Activated naive CD8-positive, alpha-beta T cell treated with anti-CD3 and anti-CD28 coated beads for 36 hours (primary cell): ENCODE measurements around the gene GBP1. TPM values are rescaled to one million over a fixed set of nuclear protein-coding genes. Genes with fewer than 3 reads are reported as not detected.
"Not testable (repeated sequence)": the region's sequence is repeated elsewhere in the genome, so short reads cannot be mapped to it uniquely, and the experiment has no call there.

Experiments used
- DNase-seq: peaks from one replicate; pipeline ENCODE4 v3.0.0; 2021
- H3K27ac Mint-ChIP-seq: one replicate; pipeline ENCODE4 v1.8.0; 2022; ENCODE audit warnings: mild to moderate bottlenecking, moderate library complexity, mixed read lengths
- H3K27me3 Mint-ChIP-seq: one replicate; pipeline ENCODE4 v1.8.0; 2022; ENCODE audit warnings: mild to moderate bottlenecking, mixed read lengths
- H3K36me3 Mint-ChIP-seq: one replicate; pipeline ENCODE4 v1.8.0; 2021; ENCODE audit warnings: mild to moderate bottlenecking, mixed read lengths
- H3K4me1 Mint-ChIP-seq: one replicate; pipeline ENCODE4 v1.8.0; 2021; ENCODE audit warnings: mixed read lengths
- H3K4me3 Mint-ChIP-seq: one replicate; pipeline ENCODE4 v1.8.0; 2022; ENCODE audit warnings: mild to moderate bottlenecking, moderate library complexity, mixed read lengths
- H3K9me3 Mint-ChIP-seq: one replicate; pipeline ENCODE4 v1.8.0; 2022; ENCODE audit warnings: mixed read lengths
- total RNA-seq, 2 experiments: library from RNA; stranded (reverse); gene quantifications; one replicate each; pipeline ENCODE4 v1.2.3, GENCODE V29; 2021

The GBP1 gene
- total RNA-seq, 2 experiments from 2014 or later: 141 to 146 TPM

DNA sequence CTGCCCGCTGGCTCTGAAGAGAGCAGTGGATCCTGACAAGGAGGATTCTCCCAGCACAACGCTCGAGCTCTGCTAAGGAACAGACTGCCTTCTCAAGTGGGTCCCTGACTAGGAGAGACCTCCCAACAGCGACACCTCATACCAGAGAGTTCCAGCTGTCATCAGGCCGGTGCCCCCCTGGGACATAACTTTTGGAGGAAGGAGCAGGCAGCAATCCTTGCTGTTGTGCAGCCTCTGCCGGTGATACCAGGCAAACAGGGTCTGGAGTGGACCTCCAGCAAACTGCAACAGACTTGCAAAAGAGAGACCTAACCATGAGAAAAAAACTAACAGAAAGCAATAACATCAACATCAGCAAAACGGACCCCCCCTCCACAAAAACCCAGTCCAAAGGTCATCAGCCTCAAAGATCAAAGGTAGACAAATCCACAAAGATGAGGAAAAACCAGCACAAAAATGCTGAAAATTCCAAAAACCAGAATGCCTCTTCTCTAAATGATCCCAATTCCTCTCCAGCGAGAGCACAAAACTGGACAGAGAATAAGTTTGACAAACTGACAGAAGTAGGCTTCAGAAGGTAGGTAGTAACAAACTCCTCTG is 7.6 kb upstream of the GBP1 start:
- not testable (repeated sequence) for H3K27ac Mint-ChIP-seq, H3K27me3 Mint-ChIP-seq, DNase-seq, H3K4me3 Mint-ChIP-seq
- peaks cover 19% of the 10 kb centered on the region for H3K36me3 Mint-ChIP-seq
- peaks cover 24% of the 10 kb centered on the region for H3K9me3 Mint-ChIP-seq
- H3K4me1 Mint-ChIP-seq: peaks cover 28% of the 10 kb centered on the region

DNA sequence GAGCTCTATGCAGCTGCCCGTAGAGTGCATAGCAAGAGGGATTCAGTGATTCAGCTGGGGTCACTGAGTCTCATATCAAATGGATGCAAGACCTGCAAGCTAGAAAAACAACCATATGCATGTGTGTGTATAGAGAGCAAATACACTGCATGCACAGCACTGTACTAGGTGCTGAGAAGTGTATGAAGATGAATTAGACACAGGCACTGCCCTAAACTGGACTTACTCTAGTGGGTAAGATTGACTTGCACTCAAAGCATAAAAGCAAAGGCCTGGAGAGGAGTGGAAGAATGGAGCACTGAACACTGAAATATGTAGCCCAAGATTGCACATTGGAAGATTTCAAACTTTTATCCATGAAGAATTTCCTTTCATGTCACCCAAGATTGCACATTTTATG is 5.5 kb upstream of the GBP1 start:
- Mint-ChIP-seq H3K36me3 (peaks cover 19% of the 10 kb centered on the region), H3K9me3 (peaks cover 21% of the 10 kb centered on the region), H3K4me1 (peaks cover 29% of the 10 kb centered on the region), H3K27me3 (no peaks in the 10 kb centered on the region), H3K4me3 (no peak overlapping the region), H3K27ac (peak overlapping the region; percentile 89)
- DNase-seq: no peak

DNA sequence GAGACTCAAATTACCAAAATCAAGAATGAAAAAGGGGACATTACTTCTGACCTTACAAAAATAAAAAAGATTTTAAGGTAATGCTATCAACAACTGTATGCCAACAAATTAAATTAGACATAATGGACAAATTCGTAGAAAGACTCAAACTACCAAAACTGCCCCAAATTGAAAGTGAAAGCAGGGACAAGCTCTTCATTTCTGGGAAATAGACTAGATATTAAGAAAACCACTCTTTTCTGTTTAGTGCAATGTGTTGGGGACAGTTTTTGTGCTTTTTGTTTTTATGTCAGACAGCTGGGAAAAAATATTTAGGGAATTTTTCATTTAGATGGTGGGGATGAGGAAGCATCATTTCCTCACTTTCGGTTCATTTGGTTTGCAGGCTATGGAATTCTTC is 4.9 kb upstream of the GBP1 start:
- Mint-ChIP-seq H3K27me3 (no peaks in the 10 kb centered on the region), H3K9me3 (peaks cover 19% of the 10 kb centered on the region)
- no peak for DNase-seq

DNA sequence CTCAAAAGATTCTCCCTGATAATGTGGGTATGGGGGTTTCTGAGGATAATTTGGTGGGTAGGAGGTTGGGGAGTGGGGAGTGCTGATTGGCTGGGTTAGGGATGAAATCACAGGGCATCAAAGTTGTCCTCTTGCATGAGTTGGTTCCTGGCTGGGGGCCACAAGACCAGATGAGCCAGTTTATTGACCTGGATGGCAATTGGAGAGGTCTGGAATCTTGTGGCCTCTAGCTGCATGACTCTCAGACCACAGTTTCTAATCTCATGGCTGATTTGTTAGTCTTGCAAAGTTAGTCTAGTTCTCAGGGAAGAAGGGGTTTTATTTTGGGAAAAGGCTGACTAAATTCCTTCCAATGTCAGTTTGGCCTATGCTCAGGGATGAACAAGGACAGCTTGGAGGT is 3.3 kb upstream of the GBP1 start:
- no peaks in the 10 kb centered on the region for H3K27me3 Mint-ChIP-seq

More for the DNA sequence above, 4.9 kb upstream of the GBP1 start:
- Mint-ChIP-seq H3K4me3 (peak overlapping the region; percentile 57), H3K4me1 (peaks cover 30% of the 10 kb centered on the region), H3K36me3 (peaks cover 19% of the 10 kb centered on the region), H3K27ac (peak overlapping the region; percentile 89)

DNA sequence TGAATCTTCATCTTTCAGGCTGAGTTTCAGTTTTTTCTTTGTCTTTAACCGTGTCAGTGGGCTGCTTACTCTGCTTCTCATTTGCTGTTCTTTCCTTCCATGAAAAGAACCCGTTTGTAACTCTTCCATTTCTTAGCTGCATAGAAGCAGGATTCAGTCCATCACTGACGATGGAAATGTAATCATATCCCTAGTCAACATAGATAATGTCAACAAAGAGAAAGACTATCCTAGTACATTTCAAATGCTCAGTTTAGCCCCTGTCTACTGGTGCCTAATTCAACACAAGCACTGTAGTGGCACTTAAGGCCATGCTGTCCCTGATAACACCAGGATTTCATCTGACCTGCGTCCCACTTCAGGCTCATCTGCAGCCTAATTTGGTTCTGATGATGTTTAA is 376 bp downstream of the GBP1 start:
- Mint-ChIP-seq H3K4me1 (peaks cover 50% of the 10 kb centered on the region), H3K27ac (peak overlapping the region; percentile 94), H3K4me3 (peak overlapping the region; percentile 95), H3K36me3 (peaks cover 50% of the 10 kb centered on the region), H3K27me3 (no peaks in the 10 kb centered on the region), H3K9me3 (no peaks in the 10 kb centered on the region)
- DNase-seq: no peak

More for the DNA sequence above, 3.3 kb upstream of the GBP1 start:
- peaks cover 23% of the 10 kb centered on the region for H3K36me3 Mint-ChIP-seq
- H3K4me1 Mint-ChIP-seq: peaks cover 35% of the 10 kb centered on the region
- H3K9me3 Mint-ChIP-seq: peaks cover 3% of the 10 kb centered on the region
- H3K27ac Mint-ChIP-seq: peak overlapping the region; percentile 77
- no peak for DNase-seq
- H3K4me3 Mint-ChIP-seq: no peak overlapping the region

DNA sequence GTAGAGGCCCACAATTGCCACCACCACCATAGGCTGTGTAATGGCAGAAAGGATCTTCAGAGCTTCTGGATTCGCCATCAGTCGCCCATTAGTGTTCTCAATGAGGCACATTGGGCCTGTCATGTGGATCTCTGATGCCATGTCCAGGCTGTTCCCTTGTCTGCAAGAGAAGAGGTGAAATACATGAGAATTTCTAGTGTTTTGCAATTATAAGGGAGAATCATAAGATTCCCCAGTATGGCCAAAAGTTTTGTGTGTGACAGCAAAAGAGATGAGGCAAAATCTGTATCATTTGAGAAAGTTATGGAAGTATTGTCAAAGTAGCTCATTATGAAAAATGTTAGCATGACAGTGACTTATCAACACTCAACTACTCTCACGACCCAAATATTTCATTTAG is 1.9 kb downstream of the GBP1 start:
- Mint-ChIP-seq H3K27ac (peak overlapping the region; percentile 94), H3K36me3 (peaks cover 59% of the 10 kb centered on the region), H3K9me3 (no peaks in the 10 kb centered on the region), H3K4me1 (peaks cover 44% of the 10 kb centered on the region), H3K27me3 (no peaks in the 10 kb centered on the region), H3K4me3 (peak overlapping the region; percentile 95)
- DNase-seq: no peak

DNA sequence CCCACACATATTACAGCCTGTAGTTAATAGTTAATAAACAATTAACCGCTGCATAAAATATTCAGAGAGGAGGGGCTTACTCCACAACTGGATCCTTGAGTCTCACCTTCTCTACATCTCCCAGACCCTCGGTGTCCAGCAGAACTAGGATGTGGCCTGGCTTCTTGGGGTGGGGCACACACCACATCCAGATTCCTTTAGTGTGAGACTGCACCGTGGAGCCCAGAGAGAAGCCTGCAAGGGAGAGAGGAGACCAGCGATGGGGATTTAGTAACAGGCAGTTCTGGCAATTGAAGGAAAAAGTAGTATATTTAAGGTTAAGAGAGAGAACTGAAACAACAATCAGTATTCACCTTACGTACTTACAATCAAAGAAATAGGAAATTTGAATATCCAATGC is 4.9 kb downstream of the GBP1 start:
- H3K27me3 Mint-ChIP-seq: no peaks in the 10 kb centered on the region
- peaks cover 73% of the 10 kb centered on the region for H3K36me3 Mint-ChIP-seq
- no peak for DNase-seq
- H3K27ac Mint-ChIP-seq: no peak overlapping the region
- peaks cover 36% of the 10 kb centered on the region for H3K4me1 Mint-ChIP-seq
- peak overlapping the region; percentile 82 for H3K4me3 Mint-ChIP-seq
- H3K9me3 Mint-ChIP-seq: no peaks in the 10 kb centered on the region

DNA sequence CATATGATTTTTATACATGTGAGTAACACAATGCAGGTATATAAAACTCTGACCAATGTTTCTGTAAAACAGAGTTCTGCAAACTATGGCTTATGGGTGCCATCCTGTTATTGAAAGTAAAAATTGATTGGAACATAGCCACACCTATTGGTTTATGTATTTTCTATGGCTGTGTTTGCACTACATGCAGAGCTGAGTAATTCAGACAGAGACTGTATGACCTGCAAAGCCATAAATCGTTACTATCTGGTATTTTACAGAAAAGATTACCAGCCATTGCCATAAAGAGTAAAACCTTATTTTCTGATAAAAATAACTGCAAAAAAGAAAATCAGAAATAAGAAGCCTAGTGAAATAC is 13.1 kb downstream of the GBP1 start:
- Mint-ChIP-seq H3K9me3 (no peaks in the 10 kb centered on the region), H3K27me3 (no peaks in the 10 kb centered on the region), H3K4me1 (peaks cover 16% of the 10 kb centered on the region), H3K36me3 (peaks cover 57% of the 10 kb centered on the region), H3K4me3 (no peak overlapping the region), H3K27ac (no peak overlapping the region)
- DNase-seq: no peak

DNA sequence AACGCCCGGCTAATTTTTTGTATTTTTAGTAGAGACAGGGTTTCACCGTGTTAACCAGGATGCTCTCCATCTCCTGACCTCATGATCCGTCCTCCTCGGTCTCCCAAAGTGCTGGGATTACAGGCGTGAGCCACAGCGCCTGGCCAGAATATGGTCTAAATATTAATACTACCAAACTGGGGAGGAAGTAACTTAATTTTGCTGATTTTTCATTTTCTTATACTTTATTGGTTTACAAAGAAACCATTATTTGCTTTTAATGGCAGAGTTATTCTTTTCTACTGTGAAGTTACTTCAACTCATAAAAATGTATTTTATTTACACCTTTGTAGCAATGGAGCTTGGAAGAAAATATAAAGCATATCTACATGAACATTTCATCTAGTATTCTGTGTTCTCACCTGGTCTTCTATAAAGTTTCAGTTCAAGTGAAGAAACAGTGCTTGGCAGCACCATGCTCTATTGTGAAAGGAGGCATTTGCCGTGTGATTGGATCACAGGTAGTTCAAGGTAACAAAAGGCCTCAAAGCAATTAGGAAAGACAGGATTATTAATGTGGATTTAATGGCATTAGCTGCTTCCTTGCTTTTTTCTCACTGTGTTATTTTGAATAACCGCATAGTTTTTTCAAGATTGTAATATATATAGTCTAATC is 13.6 kb downstream of the GBP1 start:
- peaks cover 16% of the 10 kb centered on the region for H3K4me1 Mint-ChIP-seq
- no peaks in the 10 kb centered on the region for H3K27me3 Mint-ChIP-seq
- DNase-seq: no peak
- H3K27ac Mint-ChIP-seq: no peak overlapping the region
- no peak overlapping the region for H3K4me3 Mint-ChIP-seq
- H3K9me3 Mint-ChIP-seq: no peaks in the 10 kb centered on the region
- peaks cover 52% of the 10 kb centered on the region for H3K36me3 Mint-ChIP-seq

DNA sequence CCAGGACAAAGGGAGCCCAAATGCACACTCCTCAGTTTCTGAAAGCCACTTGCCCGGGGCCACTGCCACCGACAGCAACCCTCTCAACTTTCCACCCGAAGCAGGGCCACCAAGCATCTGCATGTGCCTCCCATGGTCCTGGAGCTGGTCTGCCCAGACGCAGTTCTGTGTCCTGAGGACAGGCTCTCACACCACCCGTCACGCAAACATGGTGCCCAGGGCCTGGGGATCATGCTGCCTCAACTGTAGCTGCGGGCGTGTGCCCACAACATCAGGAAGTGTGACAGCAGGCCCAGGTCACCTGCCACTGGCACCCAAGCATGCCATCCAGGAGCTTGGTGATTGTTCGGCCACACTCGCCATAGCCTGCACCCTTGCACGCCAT is 14.4 kb downstream of the GBP1 start:
- no peak overlapping the region for H3K27ac Mint-ChIP-seq
- H3K4me3 Mint-ChIP-seq: no peak overlapping the region
- H3K9me3 Mint-ChIP-seq: no peaks in the 10 kb centered on the region
- H3K36me3 Mint-ChIP-seq: peaks cover 47% of the 10 kb centered on the region
- DNase-seq: no peak
- no peaks in the 10 kb centered on the region for H3K27me3 Mint-ChIP-seq
- H3K4me1 Mint-ChIP-seq: peaks cover 16% of the 10 kb centered on the region

DNA sequence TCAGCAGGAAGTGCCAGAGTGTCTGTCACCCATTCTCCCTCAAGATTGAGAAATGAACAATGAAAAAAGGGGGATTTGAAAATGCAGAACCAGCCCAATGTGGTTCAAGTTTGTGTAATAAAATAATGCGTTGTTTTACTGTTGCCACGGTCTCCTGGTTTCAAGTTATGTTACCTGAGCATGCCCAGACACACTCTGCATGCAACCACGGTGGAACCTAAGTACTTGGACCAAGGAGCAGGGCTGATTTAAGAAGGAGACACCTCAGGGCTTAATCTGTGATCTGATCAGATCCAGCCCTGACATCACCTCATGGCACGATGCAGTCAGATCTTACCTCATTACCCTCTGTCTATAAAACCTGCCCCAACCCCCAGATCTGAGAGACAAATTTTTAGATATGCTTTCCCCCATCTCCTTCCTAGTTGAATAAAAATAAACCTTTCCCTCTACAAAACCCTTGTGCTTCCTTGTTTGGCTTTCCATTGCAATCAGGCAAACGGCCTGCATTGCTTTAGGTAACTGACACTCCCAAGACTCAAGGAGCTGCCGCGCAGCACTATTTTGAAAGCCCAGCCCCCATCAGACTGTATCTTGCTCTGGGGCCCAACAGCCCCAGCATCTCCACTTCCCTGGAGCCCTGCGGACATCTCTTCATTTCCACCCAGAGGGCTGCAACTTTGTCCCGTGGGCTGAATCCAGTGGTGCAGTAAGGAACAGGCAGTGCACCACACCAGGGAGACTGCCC is 14.9 kb downstream of the GBP1 start:
- not testable (repeated sequence) for H3K9me3 Mint-ChIP-seq, H3K4me3 Mint-ChIP-seq, H3K27me3 Mint-ChIP-seq, DNase-seq
- Mint-ChIP-seq H3K4me1 (peaks cover 16% of the 10 kb centered on the region), H3K27ac (peak overlapping the region; percentile 44), H3K36me3 (peaks cover 47% of the 10 kb centered on the region)

DNA sequence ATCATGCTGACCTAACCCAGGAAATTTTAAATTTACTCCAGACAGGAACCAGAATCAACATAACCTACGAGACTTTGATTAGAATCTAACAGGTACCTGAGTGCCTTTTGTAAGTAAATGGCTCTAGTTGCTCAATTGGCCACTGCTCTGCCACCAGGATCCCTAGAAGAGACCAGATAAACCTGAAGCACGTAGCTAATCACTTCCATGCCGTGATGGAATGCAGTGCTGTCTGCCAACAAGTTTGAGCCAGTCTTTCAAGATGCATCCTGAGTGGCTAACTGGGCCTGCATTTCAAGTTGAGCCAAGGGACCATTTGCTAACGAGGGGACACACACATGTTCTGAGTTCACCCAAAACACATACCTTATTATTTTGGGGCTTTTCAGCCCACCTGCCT is 15.8 kb downstream of the GBP1 start:
- DNase-seq, H3K9me3 Mint-ChIP-seq, H3K27ac Mint-ChIP-seq, H3K27me3 Mint-ChIP-seq, H3K4me3 Mint-ChIP-seq: not testable (repeated sequence)
- Mint-ChIP-seq H3K36me3 (peaks cover 48% of the 10 kb centered on the region), H3K4me1 (peaks cover 19% of the 10 kb centered on the region)

DNA sequence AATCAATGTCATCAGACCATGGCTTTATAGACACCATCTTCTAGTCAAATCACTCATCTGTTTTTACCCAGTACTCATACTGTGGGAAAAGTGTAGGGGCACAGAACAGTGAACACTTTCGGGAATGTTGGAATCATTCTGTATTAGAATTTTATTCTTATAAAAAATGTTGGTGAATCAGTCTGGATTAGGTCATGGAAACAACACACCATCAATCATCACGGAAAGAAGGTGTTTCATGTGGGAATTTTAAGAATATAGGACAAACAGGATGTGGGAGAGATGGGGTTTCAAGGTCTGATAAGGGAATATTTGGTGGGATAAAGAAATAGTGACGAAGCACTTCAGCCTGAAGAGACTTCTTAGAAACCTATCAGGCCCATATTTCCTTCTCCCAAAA is 17.3 kb downstream of the GBP1 start:
- Mint-ChIP-seq H3K9me3 (peaks cover 6% of the 10 kb centered on the region), H3K4me3 (no peak overlapping the region), H3K27me3 (no peaks in the 10 kb centered on the region), H3K4me1 (peaks cover 16% of the 10 kb centered on the region), H3K36me3 (peaks cover 52% of the 10 kb centered on the region), H3K27ac (peak overlapping the region; percentile 5)
- no peak for DNase-seq

DNA sequence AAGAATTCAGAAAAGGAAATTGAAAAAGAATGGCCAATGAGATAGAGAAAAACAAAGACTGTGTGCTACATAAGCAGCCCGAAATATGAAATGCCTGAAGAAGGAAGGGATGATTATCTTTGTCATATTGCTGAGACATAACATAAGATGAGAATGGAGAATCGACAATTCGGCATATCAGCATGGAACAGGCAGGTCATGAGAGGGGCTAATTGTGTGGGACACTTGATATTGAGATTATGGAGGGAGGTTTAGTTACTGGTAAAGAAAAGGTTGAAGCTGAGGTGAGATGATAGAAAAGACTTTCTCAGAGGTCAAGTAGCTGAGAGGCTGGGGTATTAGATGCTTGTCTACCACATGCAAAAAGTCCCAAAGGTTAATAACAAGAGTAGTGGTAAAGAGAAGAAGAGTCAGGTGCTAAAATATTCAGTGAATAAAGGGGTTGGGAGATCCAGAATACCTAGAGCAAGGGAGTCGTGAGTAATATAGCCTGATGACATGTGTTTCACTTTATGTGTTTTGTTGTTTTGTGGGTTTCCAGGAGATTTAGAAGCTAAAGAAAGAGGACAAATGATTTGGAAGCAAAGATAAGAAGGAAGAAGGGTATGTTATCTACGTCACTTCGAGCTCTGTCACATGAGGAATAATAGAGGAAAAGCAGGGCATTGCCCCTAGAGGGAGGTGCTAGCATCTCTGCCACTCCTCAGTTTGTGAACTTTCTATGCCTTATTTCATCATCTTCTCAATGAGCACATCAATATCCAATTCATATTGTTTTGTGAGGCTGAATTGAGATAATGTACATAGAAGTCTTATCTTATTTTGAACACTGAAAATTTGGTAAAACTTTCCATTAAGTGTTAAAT is 18.5 kb downstream of the GBP1 start:
- not testable (repeated sequence) for DNase-seq, H3K4me3 Mint-ChIP-seq, H3K9me3 Mint-ChIP-seq, H3K27me3 Mint-ChIP-seq, H3K27ac Mint-ChIP-seq
- Mint-ChIP-seq H3K36me3 (peaks cover 55% of the 10 kb centered on the region), H3K4me1 (peaks cover 16% of the 10 kb centered on the region)
